ENCODE results near the gene BRSK2.

- TF ChIP-seq CTCF (IDR thresholded peaks at IDR 0.05) (no peak), SIN3A (IDR thresholded peaks at IDR 0.05; ENCODE audit: borderline replicate concordance, insufficient read depth, low read depth, low read length) (no peak), POLR2AphosphoS5 (IDR thresholded peaks at IDR 0.05; ENCODE audit: low read depth, low read length) (no peak)
- TF ChIP-seq, protein P1, sequence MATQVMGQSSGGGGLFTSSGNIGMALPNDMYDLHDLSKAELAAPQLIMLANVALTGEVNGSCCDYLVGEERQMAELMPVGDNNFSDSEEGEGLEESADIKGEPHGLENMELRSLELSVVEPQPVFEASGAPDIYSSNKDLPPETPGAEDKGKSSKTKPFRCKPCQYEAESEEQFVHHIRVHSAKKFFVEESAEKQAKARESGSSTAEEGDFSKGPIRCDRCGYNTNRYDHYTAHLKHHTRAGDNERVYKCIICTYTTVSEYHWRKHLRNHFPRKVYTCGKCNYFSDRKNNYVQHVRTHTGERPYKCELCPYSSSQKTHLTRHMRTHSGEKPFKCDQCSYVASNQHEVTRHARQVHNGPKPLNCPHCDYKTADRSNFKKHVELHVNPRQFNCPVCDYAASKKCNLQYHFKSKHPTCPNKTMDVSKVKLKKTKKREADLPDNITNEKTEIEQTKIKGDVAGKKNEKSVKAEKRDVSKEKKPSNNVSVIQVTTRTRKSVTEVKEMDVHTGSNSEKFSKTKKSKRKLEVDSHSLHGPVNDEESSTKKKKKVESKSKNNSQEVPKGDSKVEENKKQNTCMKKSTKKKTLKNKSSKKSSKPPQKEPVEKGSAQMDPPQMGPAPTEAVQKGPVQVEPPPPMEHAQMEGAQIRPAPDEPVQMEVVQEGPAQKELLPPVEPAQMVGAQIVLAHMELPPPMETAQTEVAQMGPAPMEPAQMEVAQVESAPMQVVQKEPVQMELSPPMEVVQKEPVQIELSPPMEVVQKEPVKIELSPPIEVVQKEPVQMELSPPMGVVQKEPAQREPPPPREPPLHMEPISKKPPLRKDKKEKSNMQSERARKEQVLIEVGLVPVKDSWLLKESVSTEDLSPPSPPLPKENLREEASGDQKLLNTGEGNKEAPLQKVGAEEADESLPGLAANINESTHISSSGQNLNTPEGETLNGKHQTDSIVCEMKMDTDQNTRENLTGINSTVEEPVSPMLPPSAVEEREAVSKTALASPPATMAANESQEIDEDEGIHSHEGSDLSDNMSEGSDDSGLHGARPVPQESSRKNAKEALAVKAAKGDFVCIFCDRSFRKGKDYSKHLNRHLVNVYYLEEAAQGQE (IDR thresholded peaks at IDR 0.05; ENCODE audit: insufficient read depth in 1 of 2, low read depth in 2 of 2, low read length in 1 of 2) = no peak
These were observed 113.4 kb downstream of the BRSK2 start for GRCh38 chr11:1502954-1503707.
